ENCODE results near the gene PVALEF. TPM values are rescaled to one million over a fixed set of nuclear protein-coding genes. Genes with fewer than 3 reads are reported as not detected.

PVALEF gene
- total and polyA plus RNA-seq, 8 donors: 0.11 to 0.74 (median 0.25) TPM; not detected in 2

- H3K27me3 ChIP-seq: no peaks in the 10 kb centered on the region
- H3K4me3 ChIP-seq: no peak overlapping the region
- DNase-seq: no peak
- no peak for TF ChIP-seq CTCF (IDR thresholded peaks at IDR 0.05)
- no peaks in the 10 kb centered on the region for H3K4me1 ChIP-seq
- H3K36me3 ChIP-seq: peaks cover 0 to 56% of the 10 kb centered on the region in 2 donors
- no peaks in the 10 kb centered on the region for H3K9me3 ChIP-seq
- ATAC-seq: no peak
- no peak overlapping the region for H3K27ac ChIP-seq
- intact Hi-C loops (cut with DNase I): no loop called here
Measured at GRCh38 chr17:81126281-81127132, 38.8 kb upstream of the PVALEF start.

- H3K4me1 ChIP-seq: no peaks in the 10 kb centered on the region
- H3K9me3 ChIP-seq: no peaks in the 10 kb centered on the region
- no peaks in the 10 kb centered on the region for H3K27me3 ChIP-seq
- H3K4me3 ChIP-seq: no peak overlapping the region
- TF ChIP-seq CTCF (IDR thresholded peaks at IDR 0.05): no peak
- H3K36me3 ChIP-seq: peaks cover 0 to 51% of the 10 kb centered on the region in 2 donors
- ATAC-seq (no peak), DNase-seq (no peak)
- intact Hi-C loops (cut with DNase I): no loop called here
- no peak overlapping the region for H3K27ac ChIP-seq
Measured at GRCh38 chr17:81127133-81127455, 38.2 kb upstream of the PVALEF start.

- Histone ChIP-seq H3K27ac (no peak overlapping the region), H3K4me3 (no peak overlapping the region), H3K36me3 (peaks cover 0 to 45% of the 10 kb centered on the region in 2 donors), H3K27me3 (no peaks in the 10 kb centered on the region), H3K4me1 (no peaks in the 10 kb centered on the region), H3K9me3 (no peaks in the 10 kb centered on the region)
- no peak for TF ChIP-seq CTCF (IDR thresholded peaks at IDR 0.05)
- no peak for DNase-seq
- intact Hi-C loops (cut with DNase I): no loop called here
- no peak for ATAC-seq
Measured at GRCh38 chr17:81127526-81128177, 37.7 kb upstream of the PVALEF start.

GRCh38 chr17:81128338-81128737 lies 37.0 kb upstream of the PVALEF start:
- Histone ChIP-seq H3K36me3 (peaks cover 0 to 38% of the 10 kb centered on the region in 2 donors), H3K27me3 (no peaks in the 10 kb centered on the region), H3K4me1 (no peaks in the 10 kb centered on the region), H3K27ac (no peak overlapping the region), H3K9me3 (no peaks in the 10 kb centered on the region), H3K4me3 (no peak overlapping the region)
- intact Hi-C loops (cut with DNase I): no loop called here
- DNase-seq (no peak), ATAC-seq (no peak)
- no peak for TF ChIP-seq CTCF (IDR thresholded peaks at IDR 0.05)

GRCh38 chr17:81128774-81129173 lies 36.5 kb upstream of the PVALEF start:
- Histone ChIP-seq H3K27me3 (no peaks in the 10 kb centered on the region), H3K9me3 (no peaks in the 10 kb centered on the region), H3K27ac (no peak overlapping the region), H3K36me3 (peaks cover 0 to 34% of the 10 kb centered on the region in 2 donors), H3K4me1 (no peaks in the 10 kb centered on the region), H3K4me3 (no peak overlapping the region)
- intact Hi-C loops (cut with DNase I): no loop called here
- DNase-seq (no peak), ATAC-seq (no peak)
- no peak for TF ChIP-seq CTCF (IDR thresholded peaks at IDR 0.05)

Measured in left lung (tissue), 10 donors.